Endodermal cell (in vitro differentiated cells): ENCODE results near the gene ACYP2. TPM values are rescaled to one million over a fixed set of nuclear protein-coding genes. Genes with fewer than 3 reads are reported as not detected.

Experiments used
- DNase-seq: peaks from one replicate; pipeline ENCODE4 v3.0.0-alpha.2; 2017
- H3K27ac ChIP-seq: 2 replicates; pipeline ENCODE4 v1.5.1; 2013; ENCODE audit warnings: mild to moderate bottlenecking, low read depth, low read length, moderate library complexity
- H3K27me3 ChIP-seq: 2 replicates; pipeline ENCODE4 v1.6.1; 2013; ENCODE audit warnings: mild to moderate bottlenecking, low read length, moderate library complexity; ENCODE audit not compliant: insufficient read depth, control insufficient read depth, poor library complexity, severe bottlenecking
- H3K36me3 ChIP-seq: 2 replicates; pipeline ENCODE4 v1.7.0; 2013; ENCODE audit warnings: mild to moderate bottlenecking, low read length, moderate library complexity; ENCODE audit not compliant: control insufficient read depth, insufficient read depth
- H3K4me1 ChIP-seq: one replicate; pipeline ENCODE4 v1.7.0; 2013; ENCODE audit warnings: low read length; ENCODE audit not compliant: control insufficient read depth, insufficient read depth
- H3K4me3 ChIP-seq: 2 replicates; pipeline ENCODE4 v1.5.1; 2013; ENCODE audit warnings: mild to moderate bottlenecking, low read length, moderate library complexity
- H3K9ac ChIP-seq: 2 replicates; pipeline ENCODE4 v1.6.1; 2013; ENCODE audit warnings: mild to moderate bottlenecking, low read length, moderate library complexity; ENCODE audit not compliant: poor library complexity, severe bottlenecking; ENCODE audit errors: extremely low read depth
- H3K9me3 ChIP-seq: 2 replicates; pipeline ENCODE4 v1.6.1; 2013; ENCODE audit warnings: mild to moderate bottlenecking, low read length, moderate library complexity; ENCODE audit not compliant: control insufficient read depth
- H3K27ac Mint-ChIP-seq: 2 replicates; pipeline ENCODE4 v1.8.0; 2020; ENCODE audit warnings: mixed read lengths
- H3K27me3 Mint-ChIP-seq: 2 replicates; pipeline ENCODE4 v1.8.0; 2021; ENCODE audit warnings: mild to moderate bottlenecking, mixed read lengths; ENCODE audit not compliant: insufficient read depth
- H3K36me3 Mint-ChIP-seq: 2 replicates; pipeline ENCODE4 v1.8.0; 2020; ENCODE audit warnings: low read depth, mixed read lengths
- H3K4me1 Mint-ChIP-seq: 2 replicates; pipeline ENCODE4 v1.8.0; 2020; ENCODE audit warnings: mixed read lengths
- H3K4me3 Mint-ChIP-seq: 2 replicates; pipeline ENCODE4 v1.8.0; 2020; ENCODE audit warnings: mild to moderate bottlenecking, moderate library complexity, mixed read lengths
- H3K9me3 Mint-ChIP-seq: 2 replicates; pipeline ENCODE4 v1.8.0; 2020; ENCODE audit warnings: mild to moderate bottlenecking, mixed read lengths
- WGBS, 2 experiments: methylation state at CpG; one replicate each; pipeline versions ENCODE4 v1.1.5 to v1.1.7; 2013; ENCODE audit warnings: missing lambda C conversion rate in 2 of 2, mixed read lengths in 1 of 2; ENCODE audit not compliant: insufficient coverage in 1 of 2, insufficient read length in 1 of 2; 5-methylcytosine and 5-hydroxymethylcytosine counted together
- total RNA-seq, 2 donors: library from RNA; stranded (reverse); fragmentation: NEBNext Ultra II Directional in 1 of 2; extraction: Animal tissue kit (Norgen Biotek cat#: 25700) in 1 of 2; gene quantifications; 2 replicates in 1 of 2; 3 replicates in 1 of 2; pipeline ENCODE4 v1.2.1, GENCODE V29; 2021
- TF ChIP-seq, protein P1 (sequence below): fragments of 200-600 bp; sonication (generic); conservative IDR thresholded peaks from 2 replicates; pipeline ENCODE4 v1.5.0; 2021; ENCODE audit warnings: antibody characterized with exemption, mild to moderate bottlenecking

Gene ACYP2
- total RNA-seq, 2 donors from 2014 or later: 7.4 to 8.6 TPM

DNA sequence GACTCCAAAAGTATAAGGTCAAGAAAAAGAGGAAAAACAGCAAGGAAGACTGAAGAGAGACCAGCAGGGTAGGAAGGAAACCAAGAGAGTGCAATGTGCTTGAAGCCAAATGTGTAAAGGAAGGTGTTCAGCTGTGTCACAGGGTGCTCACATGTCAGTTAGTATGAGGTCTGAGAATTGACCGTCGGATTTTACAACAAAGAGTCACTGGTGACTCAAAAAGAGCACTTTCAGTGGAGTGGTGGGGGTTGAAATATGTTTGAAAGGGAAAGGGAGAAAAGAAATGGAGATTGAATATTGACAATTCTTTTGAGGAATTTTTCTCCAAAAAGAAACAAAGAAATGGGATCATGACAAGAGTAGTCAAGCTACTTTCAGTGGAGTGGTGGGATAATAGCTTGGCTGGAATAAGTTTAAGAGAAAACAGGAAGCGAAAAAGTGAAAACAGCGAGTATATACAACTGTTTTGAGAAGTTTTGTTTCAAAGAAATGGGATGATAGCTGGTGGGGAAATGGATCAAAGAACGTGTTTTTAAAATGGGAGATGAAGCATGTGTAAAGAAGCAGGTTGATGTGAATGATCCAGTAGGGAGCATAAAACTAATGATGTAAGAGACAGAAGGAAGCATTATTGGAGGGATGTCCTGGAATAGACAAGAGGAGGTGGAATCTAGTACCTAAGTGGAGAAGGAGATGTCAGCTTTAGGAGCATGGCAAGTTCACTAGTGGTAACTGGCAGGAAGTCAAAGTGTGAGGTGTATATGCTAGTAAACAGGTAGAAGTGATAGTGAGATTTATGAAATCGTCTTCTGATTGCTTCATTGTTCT is 144.2 kb downstream of the ACYP2 start:
- Mint-ChIP-seq H3K27ac (no peak overlapping the region), H3K9me3 (peaks cover 10% of the 10 kb centered on the region), H3K27me3 (peaks cover 4% of the 10 kb centered on the region), H3K4me3 (no peak overlapping the region), H3K36me3 (no peaks in the 10 kb centered on the region), H3K4me1 (no peaks in the 10 kb centered on the region)
- Histone ChIP-seq H3K4me1 (no peaks in the 10 kb centered on the region), H3K4me3 (no peak overlapping the region), H3K27me3 (no peaks in the 10 kb centered on the region), H3K9me3 (no peaks in the 10 kb centered on the region), H3K9ac (no peak overlapping the region), H3K36me3 (no peaks in the 10 kb centered on the region), H3K27ac (no peak overlapping the region)
- TF ChIP-seq, protein P1, sequence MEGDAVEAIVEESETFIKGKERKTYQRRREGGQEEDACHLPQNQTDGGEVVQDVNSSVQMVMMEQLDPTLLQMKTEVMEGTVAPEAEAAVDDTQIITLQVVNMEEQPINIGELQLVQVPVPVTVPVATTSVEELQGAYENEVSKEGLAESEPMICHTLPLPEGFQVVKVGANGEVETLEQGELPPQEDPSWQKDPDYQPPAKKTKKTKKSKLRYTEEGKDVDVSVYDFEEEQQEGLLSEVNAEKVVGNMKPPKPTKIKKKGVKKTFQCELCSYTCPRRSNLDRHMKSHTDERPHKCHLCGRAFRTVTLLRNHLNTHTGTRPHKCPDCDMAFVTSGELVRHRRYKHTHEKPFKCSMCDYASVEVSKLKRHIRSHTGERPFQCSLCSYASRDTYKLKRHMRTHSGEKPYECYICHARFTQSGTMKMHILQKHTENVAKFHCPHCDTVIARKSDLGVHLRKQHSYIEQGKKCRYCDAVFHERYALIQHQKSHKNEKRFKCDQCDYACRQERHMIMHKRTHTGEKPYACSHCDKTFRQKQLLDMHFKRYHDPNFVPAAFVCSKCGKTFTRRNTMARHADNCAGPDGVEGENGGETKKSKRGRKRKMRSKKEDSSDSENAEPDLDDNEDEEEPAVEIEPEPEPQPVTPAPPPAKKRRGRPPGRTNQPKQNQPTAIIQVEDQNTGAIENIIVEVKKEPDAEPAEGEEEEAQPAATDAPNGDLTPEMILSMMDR: no peak
- DNase-seq: no peak
- 89 to 91% methylated on average over 6 of the region's 6 CpGs for WGBS, 2 experiments

DNA sequence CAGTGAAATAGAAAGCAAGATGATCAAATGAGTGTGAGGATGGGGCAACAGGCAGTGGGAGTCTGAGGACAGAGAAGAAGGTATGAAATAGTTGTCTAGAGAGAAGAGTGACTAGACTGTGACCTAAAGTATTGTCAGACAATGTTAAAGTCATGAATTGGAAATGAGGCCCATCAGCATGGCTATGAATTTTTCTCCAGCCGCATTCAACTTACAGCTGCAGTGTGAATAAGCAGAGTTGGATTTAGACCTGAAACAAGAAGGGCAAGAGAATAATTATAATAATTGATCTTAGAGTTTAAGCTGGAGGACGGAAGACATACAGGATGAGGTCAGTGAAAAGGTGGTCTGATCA is 144.8 kb downstream of the ACYP2 start:
- Histone ChIP-seq H3K9me3 (peaks cover 3% of the 10 kb centered on the region), H3K27me3 (no peaks in the 10 kb centered on the region), H3K4me1 (no peaks in the 10 kb centered on the region), H3K36me3 (no peaks in the 10 kb centered on the region), H3K27ac (no peak overlapping the region), H3K4me3 (no peak overlapping the region), H3K9ac (no peak overlapping the region)
- Mint-ChIP-seq H3K4me3 (no peak overlapping the region), H3K4me1 (no peaks in the 10 kb centered on the region), H3K9me3 (peaks cover 16% of the 10 kb centered on the region), H3K27me3 (peaks cover 4% of the 10 kb centered on the region), H3K36me3 (no peaks in the 10 kb centered on the region), H3K27ac (no peak overlapping the region)
- 92 to 100% methylated on average over 2 of the region's 2 CpGs for WGBS, 2 experiments
- TF ChIP-seq, protein P1: no peak
- no peak for DNase-seq

DNA sequence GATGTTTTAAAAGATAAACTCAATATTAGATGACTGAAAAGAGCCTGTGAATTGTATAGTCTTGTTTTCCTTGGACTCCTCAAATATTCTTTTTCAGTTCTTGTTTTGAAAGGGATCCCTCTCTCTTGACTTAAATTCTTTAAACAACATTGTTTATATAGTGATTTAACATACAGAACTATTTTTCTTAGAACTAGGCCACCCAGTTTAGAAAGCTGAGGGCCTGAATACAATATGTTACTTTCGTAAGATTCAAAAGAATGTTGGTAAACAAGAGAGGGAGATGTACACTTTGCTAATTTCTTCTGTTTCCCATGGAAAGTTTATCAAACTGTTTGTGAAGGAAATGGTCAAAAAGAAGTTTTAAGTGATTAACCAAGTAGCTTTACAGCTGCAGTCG is 146.1 kb downstream of the ACYP2 start:
- Mint-ChIP-seq H3K27ac (no peak overlapping the region), H3K4me3 (no peak overlapping the region), H3K36me3 (no peaks in the 10 kb centered on the region), H3K27me3 (peaks cover 4% of the 10 kb centered on the region), H3K9me3 (peaks cover 20% of the 10 kb centered on the region), H3K4me1 (no peaks in the 10 kb centered on the region)
- H3K27ac ChIP-seq: no peak overlapping the region
- H3K4me3 ChIP-seq: no peak overlapping the region
- TF ChIP-seq, protein P1: no peak
- H3K27me3 ChIP-seq: no peaks in the 10 kb centered on the region
- no peak overlapping the region for H3K9ac ChIP-seq
- H3K9me3 ChIP-seq: peaks cover 8% of the 10 kb centered on the region
- no peak for DNase-seq
- no peaks in the 10 kb centered on the region for H3K36me3 ChIP-seq
- WGBS, 2 experiments: 90 to 94% methylated on average over 2 of the region's 2 CpGs
- no peaks in the 10 kb centered on the region for H3K4me1 ChIP-seq
